Measurements from ENCODE around the gene UGGT2.

Gene UGGT2

GRCh38 chr13:96090240-96091101 is 37.3 kb upstream of the UGGT2 start:
- FAIRE-seq = no peak
- DNase-seq (ENCODE audit: insufficient read length, low spot score) = no peak
- no peak for TF ChIP-seq CTCF (IDR thresholded peaks at IDR 0.05; ENCODE audit: insufficient read depth, missing control alignments)

GRCh38 chr13:96089749-96090239 is 36.6 kb upstream of the UGGT2 start, which contains the start of gene HS6ST3:
TSS of gene HS6ST3 (plus strand) at chr13:96090107.
- no peak for TF ChIP-seq CTCF (IDR thresholded peaks at IDR 0.05; ENCODE audit: insufficient read depth, missing control alignments)
- FAIRE-seq (no peak), DNase-seq (ENCODE audit: insufficient read length, low spot score) (peak; percentile 24)

- FAIRE-seq (no peak), DNase-seq (ENCODE audit: insufficient read length, low spot score) (no peak)
- no peak for TF ChIP-seq CTCF (IDR thresholded peaks at IDR 0.05; ENCODE audit: insufficient read depth, missing control alignments)
Measured at GRCh38 chr13:96089139-96089538, 35.9 kb upstream of the UGGT2 start.

GRCh38 chr13:96086736-96087135 is 33.5 kb upstream of the UGGT2 start:
- FAIRE-seq (no peak), DNase-seq (ENCODE audit: insufficient read length, low spot score) (no peak)

GRCh38 chr13:96082640-96083039 is 29.4 kb upstream of the UGGT2 start:
- TF ChIP-seq CTCF (IDR thresholded peaks at IDR 0.05; ENCODE audit: insufficient read depth, missing control alignments) = no peak
- FAIRE-seq (no peak), DNase-seq (ENCODE audit: insufficient read length, low spot score) (no peak)

More at GRCh38 chr13:96086736-96087135, 33.5 kb upstream of the UGGT2 start:
- TF ChIP-seq CTCF (IDR thresholded peaks at IDR 0.05; ENCODE audit: insufficient read depth, missing control alignments) = no peak

- no peak for DNase-seq (ENCODE audit: insufficient read length, low spot score)
- no peak for TF ChIP-seq CTCF (IDR thresholded peaks at IDR 0.05; ENCODE audit: insufficient read depth, missing control alignments)
- no peak for FAIRE-seq
Measured at GRCh38 chr13:96081888-96082287, 28.7 kb upstream of the UGGT2 start.

- TF ChIP-seq CTCF (IDR thresholded peaks at IDR 0.05; ENCODE audit: insufficient read depth, missing control alignments) = no peak
- FAIRE-seq = no peak
- no peak for DNase-seq (ENCODE audit: insufficient read length, low spot score)
Measured at GRCh38 chr13:96080676-96081075, 27.5 kb upstream of the UGGT2 start.
